ENCODE results near the gene PI4KA. TPM values are rescaled to one million over a fixed set of nuclear protein-coding genes. Genes with fewer than 3 reads are reported as not detected.

The PI4KA gene
- total RNA-seq, 2 donors from 2014 or later: 42.5 to 47.2 TPM

- DNase-seq (no peak), ATAC-seq (no peak)
- no peak overlapping the region for H3K4me3 ChIP-seq
- peaks cover 0 to 27% of the 10 kb centered on the region in 2 donors for H3K36me3 ChIP-seq (replicated peaks in 1 of 2; ENCODE audit: insufficient read depth in 1 of 2, low read depth in 2 of 2)
- TF ChIP-seq POLR2A (IDR thresholded peaks at IDR 0.05): no peak
- no peak for TF ChIP-seq CTCF (IDR thresholded peaks at IDR 0.05)
- no peak overlapping the region for H3K27ac ChIP-seq
- H3K27me3 ChIP-seq: no peaks in the 10 kb centered on the region
- H3K4me1 ChIP-seq: no peaks in the 10 kb centered on the region
- H3K9me3 ChIP-seq: no peaks in the 10 kb centered on the region
- WGBS, 2 donors: 78 to 88% methylated on average over 4 of the region's 4 CpGs
- intact Hi-C loops (cut with DNase I): no loop called here
These were observed 49.8 kb downstream of the PI4KA start for GRCh38 chr22:20808844-20809243.

GRCh38 chr22:20807315-20807752 lies 51.3 kb downstream of the PI4KA start:
- ATAC-seq: no peak

GRCh38 chr22:20805972-20806471 lies 52.6 kb downstream of the PI4KA start:
- TF ChIP-seq CTCF (IDR thresholded peaks at IDR 0.05): no peak
- TF ChIP-seq POLR2A (IDR thresholded peaks at IDR 0.05): no peak
- no peak overlapping the region for H3K4me3 ChIP-seq
- 83 to 89% methylated on average over 3 of the region's 3 CpGs for WGBS, 2 donors

More at GRCh38 chr22:20807315-20807752, 51.3 kb downstream of the PI4KA start:
- WGBS, 2 donors: 84 to 94% methylated on average over 4 of the region's 4 CpGs
- no peaks in the 10 kb centered on the region for H3K27me3 ChIP-seq
- TF ChIP-seq POLR2A (IDR thresholded peaks at IDR 0.05): no peak
- TF ChIP-seq CTCF (IDR thresholded peaks at IDR 0.05): no peak
- H3K4me1 ChIP-seq: no peaks in the 10 kb centered on the region
- no peak overlapping the region for H3K4me3 ChIP-seq
- H3K36me3 ChIP-seq (replicated peaks in 1 of 2; ENCODE audit: insufficient read depth in 1 of 2, low read depth in 2 of 2): peaks cover 12 to 29% of the 10 kb centered on the region in 2 donors
- DNase-seq: no peak
- no peaks in the 10 kb centered on the region for H3K9me3 ChIP-seq
- H3K27ac ChIP-seq: no peak overlapping the region
- intact Hi-C loops (cut with DNase I): no loop called here

GRCh38 chr22:20804650-20805049 lies 54.0 kb downstream of the PI4KA start:
- intact Hi-C loops (cut with DNase I): no loop called here
- WGBS, 2 donors: 90 to 92% methylated on average over 3 to 6 of the region's 6 CpGs
- TF ChIP-seq POLR2A (IDR thresholded peaks at IDR 0.05) (no peak), CTCF (IDR thresholded peaks at IDR 0.05) (no peak)
- DNase-seq: no peak
- Histone ChIP-seq H3K4me1 (no peaks in the 10 kb centered on the region), H3K36me3 (replicated peaks in 1 of 2; ENCODE audit: insufficient read depth in 1 of 2, low read depth in 2 of 2) (peaks cover 12 to 30% of the 10 kb centered on the region in 2 donors), H3K4me3 (no peak overlapping the region), H3K9me3 (no peaks in the 10 kb centered on the region), H3K27ac (no peak overlapping the region), H3K27me3 (no peaks in the 10 kb centered on the region)
- no peak for ATAC-seq

More at GRCh38 chr22:20805972-20806471, 52.6 kb downstream of the PI4KA start:
- DNase-seq (no peak), ATAC-seq (no peak)
- Histone ChIP-seq H3K27ac (no peak overlapping the region), H3K36me3 (replicated peaks in 1 of 2; ENCODE audit: insufficient read depth in 1 of 2, low read depth in 2 of 2) (peaks cover 12 to 34% of the 10 kb centered on the region in 2 donors), H3K4me1 (no peaks in the 10 kb centered on the region), H3K9me3 (no peaks in the 10 kb centered on the region), H3K27me3 (no peaks in the 10 kb centered on the region)
- intact Hi-C loops (cut with DNase I): no loop called here

- no peak overlapping the region for H3K4me3 ChIP-seq
- DNase-seq (peak in 3 of 4 donors; percentile 13 to 38 (median 21)), ATAC-seq (no peak)
- no peaks in the 10 kb centered on the region for H3K9me3 ChIP-seq
- peaks cover 12 to 35% of the 10 kb centered on the region in 2 donors for H3K36me3 ChIP-seq (replicated peaks in 1 of 2; ENCODE audit: insufficient read depth in 1 of 2, low read depth in 2 of 2)
- no peak overlapping the region for H3K27ac ChIP-seq
- intact Hi-C loops (cut with DNase I): no loop called here
- no peaks in the 10 kb centered on the region for H3K4me1 ChIP-seq
- peak in 3 of 7 experiments; percentile 9 to 34 (median 25) for TF ChIP-seq CTCF (IDR thresholded peaks at IDR 0.05)
- no peak for TF ChIP-seq POLR2A (IDR thresholded peaks at IDR 0.05)
- 84% methylated on average over 10 to 11 of the region's 11 CpGs for WGBS, 2 donors
- no peaks in the 10 kb centered on the region for H3K27me3 ChIP-seq
These were observed 54.8 kb downstream of the PI4KA start for GRCh38 chr22:20803696-20804324.

All from body of pancreas (tissue), 4 donors.